Loucy (cell line): ENCODE results near the gene SLC28A2.

Source experiments
- CTCF ChIP-seq: fragments of 200-600 bp; sonication (generic); conservative IDR thresholded peaks from 2 replicates; pipeline ENCODE4 v1.5.1; 2014; ENCODE audit warnings: mild to moderate bottlenecking, antibody characterized with exemption, low read length
- EZH2phosphoT487 ChIP-seq: fragments of 200-600 bp; IDR thresholded peaks from 2 replicates; pipeline ENCODE4 v1.6.1; 2018; ENCODE audit warnings: antibody characterized with exemption, mild to moderate bottlenecking, moderate library complexity, borderline replicate concordance

GRCh38 chr15:45234562-45235235 lies 17.3 kb upstream of the SLC28A2 start:
- TF ChIP-seq CTCF = no peak
- no peak for TF ChIP-seq EZH2phosphoT487
